ENCODE results near the gene SPPL3.
"Not testable (repeated sequence)": the region's sequence is repeated elsewhere in the genome, so short reads cannot be mapped to it uniquely, and the experiment has no call there.

Gene SPPL3, protein sequence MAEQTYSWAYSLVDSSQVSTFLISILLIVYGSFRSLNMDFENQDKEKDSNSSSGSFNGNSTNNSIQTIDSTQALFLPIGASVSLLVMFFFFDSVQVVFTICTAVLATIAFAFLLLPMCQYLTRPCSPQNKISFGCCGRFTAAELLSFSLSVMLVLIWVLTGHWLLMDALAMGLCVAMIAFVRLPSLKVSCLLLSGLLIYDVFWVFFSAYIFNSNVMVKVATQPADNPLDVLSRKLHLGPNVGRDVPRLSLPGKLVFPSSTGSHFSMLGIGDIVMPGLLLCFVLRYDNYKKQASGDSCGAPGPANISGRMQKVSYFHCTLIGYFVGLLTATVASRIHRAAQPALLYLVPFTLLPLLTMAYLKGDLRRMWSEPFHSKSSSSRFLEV

DNA sequence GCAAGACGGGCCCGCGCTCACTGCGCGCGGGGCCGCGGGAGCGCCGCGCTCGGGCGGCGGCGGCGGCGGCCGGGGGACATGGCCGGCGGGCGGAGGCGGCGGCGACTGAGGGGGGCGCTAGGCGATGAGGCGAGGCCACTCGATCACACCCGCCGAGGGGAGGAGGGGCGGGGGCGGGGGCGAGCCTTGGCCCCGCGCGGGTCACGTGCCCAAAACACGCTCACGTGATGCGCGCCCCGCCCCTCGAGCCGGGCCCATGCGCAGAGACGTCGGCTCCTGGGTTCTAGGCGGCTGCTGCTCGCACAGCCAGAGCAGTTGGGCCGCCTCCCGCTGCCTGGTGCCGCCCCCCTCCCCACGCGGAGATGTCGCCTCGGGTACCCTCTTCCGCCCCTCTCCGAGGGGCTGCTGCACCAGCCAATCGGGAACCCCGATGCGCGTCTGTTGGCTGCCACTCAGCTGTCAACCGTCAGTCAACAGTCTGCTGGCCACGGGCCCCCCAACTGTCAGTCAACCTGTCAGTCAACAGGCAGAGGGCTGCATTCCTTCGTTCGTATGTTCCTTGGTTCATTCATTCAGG is at the start of gene SPPL3:
TSS of gene SPPL3 (minus strand) at position 162 of the 577 bp plus-strand sequence. CDS start 491 bp downstream, outside the sequence.
- peak; percentile 95 for DNase-seq

DNA sequence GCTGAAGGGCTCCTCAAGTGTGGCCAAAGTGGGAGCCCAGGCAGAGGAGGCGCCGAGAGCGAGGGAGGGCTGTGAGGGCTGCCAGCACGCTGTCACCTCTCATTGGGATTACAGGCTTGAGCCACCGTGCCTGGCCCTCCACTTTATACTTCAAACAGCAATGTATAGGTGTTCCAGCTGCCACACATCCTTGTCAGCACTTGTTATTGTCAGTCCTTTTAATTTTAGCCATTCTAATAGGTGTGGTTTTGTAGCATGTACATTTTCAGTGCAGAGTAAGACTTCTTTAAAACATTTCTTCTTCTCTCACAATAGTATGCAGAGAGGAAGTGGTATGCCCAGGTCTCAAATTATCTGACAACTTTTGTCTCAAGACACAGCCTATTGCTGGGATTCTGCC is 46.6 kb upstream of the SPPL3 start:
- DNase-seq = no peak

DNA sequence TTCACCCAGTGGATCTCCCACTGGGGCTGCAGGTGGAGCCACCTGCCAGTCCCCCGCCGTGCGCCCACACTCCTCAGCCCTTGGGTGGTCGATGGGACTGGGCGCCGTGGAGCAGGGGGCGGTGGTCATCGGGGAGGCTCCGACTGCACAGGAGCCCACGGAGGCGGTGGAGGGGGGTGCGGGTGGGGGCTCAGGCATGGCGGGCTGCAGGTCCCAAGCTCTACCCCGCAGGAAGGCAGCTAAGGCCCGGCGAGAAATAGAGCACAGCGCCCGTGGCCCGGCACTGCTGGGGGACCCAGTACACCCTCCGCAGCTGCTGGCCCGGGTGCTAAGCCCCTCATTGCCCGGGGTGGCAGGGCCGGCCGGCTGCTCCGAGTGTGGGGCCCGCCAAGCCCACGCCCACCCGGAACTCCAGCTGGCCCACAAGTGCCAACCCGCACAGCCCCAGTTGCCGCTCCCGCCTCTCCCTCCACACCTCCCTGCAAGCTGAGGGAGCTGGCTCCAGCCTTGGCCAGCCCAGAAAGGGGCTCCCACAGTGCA is 46.2 kb upstream of the SPPL3 start:
- not testable (repeated sequence) for DNase-seq

DNA sequence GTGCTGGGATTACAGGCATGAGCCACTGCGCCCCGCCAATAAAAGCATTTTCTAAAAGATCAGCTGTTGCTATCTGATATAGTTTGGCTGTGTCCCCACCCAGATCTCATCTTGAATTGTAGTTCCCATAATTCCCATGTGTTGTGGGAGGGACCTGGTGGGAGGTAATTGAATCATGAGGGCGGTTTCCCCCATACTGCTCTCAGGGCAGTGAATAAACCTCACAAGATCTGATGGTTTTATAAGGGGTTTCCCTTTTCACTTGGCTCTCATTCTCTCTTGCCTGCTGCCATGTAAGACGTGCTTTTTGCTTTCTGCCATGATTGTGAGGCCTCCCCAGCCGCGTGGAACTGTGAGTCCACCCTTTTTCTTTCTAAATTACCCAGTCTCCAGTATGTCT is 41.4 kb upstream of the SPPL3 start:
- not testable (repeated sequence) for DNase-seq

DNA sequence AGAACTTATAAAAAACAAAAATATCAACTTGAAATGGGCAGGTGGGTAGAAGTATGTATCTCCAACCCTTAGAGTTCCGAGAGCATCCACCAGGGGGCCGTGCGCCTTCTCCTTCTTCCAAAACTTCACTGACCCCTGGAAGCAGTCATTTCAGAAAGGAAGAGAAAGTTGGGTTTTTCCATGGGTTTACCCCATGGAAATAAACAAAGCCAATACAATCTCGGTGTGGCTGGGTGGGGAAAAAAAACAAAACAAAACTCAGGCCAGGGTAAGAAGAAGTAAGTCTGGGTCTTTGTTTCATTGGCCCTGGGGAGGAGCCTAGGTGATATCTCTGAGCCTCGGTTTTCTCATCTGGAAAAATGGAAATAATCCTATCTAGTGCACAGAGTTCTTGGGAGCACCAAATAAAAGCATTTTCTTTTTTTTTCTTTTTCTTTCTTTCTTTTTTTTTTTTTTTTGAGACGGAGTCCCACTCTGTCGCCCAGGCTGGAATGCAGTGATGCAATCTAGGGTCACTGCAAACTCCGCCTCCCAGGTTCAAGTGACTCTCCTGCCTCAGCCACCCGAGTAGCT is 40.6 kb upstream of the SPPL3 start:
- peak; percentile 82 for DNase-seq

DNA sequence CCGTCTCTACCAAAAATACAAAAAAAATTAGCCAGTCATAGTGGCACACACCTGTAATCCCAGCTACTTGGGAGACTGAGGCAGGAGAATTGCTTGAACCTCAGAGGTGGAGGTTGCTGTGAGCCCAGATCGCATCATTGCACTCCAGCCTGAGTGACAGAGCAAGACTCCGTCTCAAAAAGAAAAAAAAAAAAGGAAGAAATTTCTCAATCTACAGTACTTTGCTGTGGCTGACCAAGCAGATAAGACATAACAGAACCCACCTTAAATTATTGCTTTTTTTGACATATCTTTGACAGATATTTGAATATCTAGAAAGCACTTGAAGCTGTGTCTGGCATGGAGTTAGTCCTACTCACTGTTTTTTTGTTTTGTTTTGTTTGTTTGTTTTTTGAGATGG is 39.3 kb upstream of the SPPL3 start:
- peak; percentile 55 for DNase-seq

DNA sequence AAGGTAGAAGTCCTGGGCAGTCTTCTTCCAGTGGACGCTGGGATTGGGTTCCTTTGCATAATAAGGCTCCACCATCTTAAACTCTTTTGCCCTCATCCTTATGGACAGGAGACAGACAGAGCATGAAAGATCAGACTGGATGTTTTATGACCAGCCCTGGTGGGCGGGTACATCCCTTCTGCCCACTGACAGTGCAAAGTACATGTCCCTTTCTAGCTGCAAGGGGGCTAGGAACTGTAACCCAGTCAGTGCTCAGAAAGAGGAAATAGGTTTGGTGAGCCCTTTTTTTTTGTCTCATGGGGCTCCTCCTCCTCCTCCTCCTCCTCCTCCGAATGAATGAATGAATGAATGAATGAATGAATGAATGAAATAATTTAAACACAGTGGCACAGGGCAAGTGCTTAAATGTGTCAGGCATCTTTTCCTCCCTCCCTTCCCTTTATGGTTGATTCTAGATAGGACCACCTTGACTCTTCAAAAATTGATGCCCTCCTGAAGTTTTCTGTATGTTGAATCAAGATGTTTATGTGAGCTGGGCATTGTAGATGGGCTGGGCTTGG is 37.8 kb upstream of the SPPL3 start:
- DNase-seq = no peak

DNA sequence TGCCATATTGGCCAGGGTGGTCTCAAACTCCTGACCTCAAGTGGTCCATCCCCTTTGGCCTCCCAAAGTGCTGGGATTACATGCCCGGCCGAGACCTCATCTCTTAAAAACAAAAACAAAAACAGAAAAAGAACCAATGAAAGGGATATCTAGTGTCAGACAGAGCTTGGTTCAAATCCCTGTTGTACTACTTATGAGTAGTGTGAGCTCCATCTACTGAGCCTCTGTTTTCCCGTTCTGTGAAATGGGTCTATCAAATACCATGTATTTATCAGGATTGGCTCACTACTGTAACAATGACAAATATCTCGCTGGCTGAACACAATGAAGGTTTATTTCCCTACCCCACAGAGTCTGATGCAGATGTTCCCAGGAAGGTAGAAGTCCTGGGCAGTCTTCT is 37.3 kb upstream of the SPPL3 start:
- DNase-seq = no peak

DNA sequence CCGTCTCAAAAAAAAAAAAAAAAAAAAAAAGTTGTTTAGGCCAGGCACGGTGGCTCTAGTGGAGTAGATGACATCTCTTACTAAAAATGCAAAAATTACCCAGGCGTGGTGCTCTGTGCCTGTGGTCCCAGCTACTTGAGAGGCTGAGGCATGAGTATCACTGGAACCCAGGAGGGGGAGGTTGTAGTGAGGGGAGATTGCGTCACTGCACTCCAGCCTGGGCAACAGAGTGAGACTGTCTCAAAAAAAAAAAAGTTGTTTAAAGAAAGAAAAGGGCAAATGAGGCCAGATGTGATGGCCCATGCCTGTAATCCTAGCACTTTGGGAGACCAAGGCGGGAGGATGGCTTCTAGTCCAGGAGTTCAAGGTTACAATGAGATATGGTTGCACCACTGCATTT is 36.6 kb upstream of the SPPL3 start:
- DNase-seq = no peak

DNA sequence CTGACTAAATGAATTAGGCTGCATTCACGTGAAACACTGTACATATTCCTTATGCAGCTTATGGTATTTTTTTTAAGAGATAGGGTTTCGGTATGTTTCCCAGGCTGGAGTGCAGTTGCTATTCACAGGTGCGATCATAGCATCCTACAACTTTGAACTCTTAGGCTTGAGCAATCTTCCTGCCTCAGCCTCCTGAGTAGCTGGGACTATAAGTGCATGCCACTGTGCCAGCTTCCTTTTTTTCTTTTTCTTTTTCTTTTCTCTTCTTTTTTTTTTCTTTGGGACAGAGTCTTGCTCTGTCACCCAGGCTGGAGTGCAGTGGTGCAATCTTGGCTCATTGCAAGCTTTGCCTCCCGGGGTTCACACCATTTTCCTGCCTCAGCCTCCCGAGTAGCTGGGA is 35.8 kb upstream of the SPPL3 start:
- DNase-seq = no peak

DNA sequence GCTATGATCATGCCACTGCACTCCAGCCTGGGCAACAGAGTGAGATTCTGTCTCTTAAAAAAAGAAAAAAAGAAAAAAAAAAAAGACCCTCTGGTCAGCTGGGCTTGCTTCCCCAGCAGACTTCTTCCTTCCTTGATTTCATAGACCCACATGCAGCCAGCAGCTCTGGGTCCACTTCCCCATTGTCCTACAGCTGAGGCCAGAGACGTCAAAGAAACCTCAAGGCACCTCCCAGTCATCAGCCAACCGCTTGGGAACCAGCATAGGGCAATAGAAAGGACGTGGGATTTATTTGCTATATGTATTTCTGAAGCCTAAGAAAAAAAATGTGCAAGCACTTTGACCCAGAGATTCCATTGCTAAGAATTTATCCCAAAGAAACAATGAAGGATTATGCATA is 35.4 kb upstream of the SPPL3 start:
- DNase-seq = peak; percentile 57

DNA sequence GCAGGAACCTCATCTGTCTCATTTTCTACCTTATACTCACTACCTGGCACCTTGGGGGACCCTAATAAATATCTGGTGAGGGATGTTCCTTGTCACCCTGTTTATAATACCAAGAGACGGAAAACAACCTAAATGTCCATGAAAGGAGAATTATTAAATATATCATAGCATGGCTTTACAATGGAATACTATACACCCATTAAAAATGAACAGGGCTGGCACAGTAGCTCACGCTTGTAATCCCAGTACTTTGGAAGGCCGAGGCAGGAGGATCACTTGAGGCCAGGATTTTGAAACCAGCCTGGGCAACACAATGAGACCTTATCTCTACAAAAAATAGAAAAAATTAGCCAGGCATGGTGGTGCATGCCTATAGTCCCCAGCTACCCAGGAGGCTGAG is 34.3 kb upstream of the SPPL3 start:
- DNase-seq = no peak

DNA sequence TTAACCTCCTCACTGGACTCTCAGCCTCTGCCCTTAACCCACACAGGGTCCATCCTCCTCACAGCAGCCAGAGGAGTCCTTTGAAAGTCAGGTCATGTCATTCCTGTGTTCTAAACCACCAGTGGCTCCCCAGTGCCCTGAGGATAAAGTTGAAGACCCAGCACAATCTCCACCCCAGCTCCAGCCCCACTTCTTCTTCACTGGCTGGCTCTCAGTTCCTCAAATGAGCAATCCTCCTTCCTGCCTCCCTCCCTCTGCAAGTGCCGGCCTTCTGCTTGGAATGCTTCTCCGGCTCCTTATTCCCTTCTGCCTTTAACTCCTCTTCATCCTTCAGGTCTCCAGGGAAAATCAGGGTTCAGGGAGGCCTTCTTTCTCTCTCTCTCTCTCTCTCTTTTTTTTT is 32.0 kb upstream of the SPPL3 start:
- no peak for DNase-seq

DNA sequence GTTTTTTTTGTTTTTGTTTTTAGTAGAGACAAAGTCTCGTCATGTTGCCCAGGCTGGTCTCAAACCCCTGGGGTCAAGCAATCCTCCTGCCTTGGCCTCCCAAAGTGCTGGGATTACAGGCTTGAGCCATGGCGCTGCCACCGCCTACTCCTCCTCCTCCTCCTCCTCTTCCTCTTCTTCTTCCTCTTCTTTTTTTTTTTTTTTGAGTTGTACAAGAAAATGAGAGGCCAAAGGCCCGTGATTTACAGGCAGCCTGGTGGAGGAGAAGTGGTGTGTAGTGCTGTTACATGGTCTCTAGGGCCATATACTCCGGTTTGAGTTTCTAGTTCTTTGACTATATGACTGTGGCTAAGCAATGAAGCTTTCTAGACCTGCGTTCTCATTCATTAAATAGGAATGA is 29.6 kb upstream of the SPPL3 start:
- no peak for DNase-seq

DNA sequence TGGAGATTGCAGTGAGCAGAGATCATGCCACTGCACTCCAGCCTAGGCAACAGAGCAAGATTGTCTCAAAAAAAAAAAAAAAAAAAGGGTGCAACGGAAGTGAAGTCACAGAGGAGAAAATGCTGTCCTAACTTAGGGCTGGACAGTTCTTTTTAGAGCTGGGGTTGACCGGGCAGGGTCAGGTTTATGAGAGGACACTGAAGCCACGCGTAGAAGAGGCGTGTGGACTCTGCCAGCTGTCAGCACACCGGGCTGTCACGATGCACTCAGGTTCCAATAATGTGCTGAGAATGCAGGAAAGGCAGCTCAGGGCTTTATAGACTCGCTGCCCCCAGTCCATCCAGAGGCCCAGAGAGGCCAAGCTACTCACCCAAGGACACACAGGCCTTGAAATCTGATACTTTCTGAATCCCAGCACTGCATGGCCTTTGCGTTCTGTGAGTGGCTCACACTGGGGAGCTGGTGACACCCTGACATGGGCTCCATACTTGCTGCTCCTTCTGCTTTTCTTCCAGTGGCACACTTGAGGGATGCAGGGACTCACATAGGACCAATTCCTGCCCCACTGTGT is 28.9 kb upstream of the SPPL3 start:
- no peak for DNase-seq

DNA sequence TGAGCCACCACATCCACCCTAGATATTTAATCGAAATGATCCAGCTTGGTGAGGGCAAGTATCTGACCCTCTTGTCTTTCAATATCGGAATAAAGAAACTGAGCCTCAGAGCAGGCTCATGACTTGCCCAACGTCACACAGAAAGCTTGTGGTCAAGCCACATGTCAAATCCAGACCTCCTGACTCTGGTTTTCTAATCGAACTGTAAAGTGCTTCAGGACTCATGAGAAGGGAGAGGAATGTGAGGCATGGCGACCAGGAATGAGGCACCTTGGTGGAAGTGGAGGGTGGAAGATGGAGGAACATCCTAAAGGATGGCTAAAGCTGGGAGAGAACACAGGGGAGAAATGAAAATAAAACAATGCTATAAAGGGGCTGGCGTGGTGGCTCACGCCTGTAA is 27.9 kb upstream of the SPPL3 start:
- DNase-seq = no peak

DNA sequence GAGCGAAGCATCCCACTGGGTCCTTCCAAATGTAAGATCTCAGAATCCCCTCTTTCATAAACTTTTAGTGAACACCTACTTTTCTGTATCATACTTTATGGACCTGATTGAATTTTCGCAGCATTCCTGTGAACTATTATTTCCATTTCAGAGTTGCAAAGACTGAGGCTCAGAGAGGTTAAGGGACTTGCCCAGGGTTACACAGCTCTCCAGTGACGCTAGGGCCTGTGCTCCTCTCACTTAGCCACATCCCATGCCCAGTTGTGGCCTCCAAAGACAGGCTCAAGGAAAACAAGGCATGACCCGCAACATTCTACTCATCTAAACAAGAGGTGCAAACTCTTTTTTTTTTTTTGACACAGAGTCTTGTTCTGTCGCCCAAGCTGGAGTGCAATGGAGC is 25.9 kb upstream of the SPPL3 start:
- no peak for DNase-seq

DNA sequence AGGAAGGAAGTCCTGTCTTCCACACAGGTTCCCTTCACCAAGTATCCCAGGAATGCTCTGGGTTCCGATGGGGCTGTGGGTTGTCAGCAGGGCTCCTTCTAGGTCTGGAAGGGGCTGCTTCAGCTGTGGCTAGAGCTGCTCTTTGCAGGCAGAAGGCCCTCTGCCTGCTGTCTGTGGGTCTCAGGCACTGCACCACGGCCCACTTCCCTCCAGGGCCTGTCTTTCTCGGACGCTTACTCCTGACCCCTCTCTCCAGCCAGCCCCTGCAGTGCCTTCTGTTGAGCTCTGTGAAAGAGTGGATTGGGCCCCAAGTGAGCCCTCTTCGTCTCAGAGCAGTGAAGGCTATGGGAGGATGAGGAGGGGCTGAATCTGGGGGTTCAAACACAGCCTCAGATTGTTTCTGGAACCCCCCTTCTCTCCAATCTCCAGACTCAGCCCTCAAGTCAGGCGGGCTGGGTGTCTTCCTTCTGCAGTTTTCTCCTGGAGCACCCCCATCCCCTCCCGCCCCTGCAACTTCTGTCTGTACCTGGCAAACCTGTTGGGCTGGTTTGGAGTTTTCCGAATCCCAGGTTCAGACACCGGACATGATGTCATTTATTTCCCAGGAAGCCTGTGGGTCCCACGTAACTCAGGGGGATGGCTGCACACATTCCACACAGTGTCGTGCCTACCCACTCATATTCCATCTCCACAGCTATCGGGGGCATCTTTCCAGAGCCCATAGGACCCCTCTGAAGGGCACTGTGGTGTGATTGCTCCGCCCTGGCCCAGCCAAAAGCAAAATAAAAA is 24.9 kb upstream of the SPPL3 start:
- DNase-seq = no peak

DNA sequence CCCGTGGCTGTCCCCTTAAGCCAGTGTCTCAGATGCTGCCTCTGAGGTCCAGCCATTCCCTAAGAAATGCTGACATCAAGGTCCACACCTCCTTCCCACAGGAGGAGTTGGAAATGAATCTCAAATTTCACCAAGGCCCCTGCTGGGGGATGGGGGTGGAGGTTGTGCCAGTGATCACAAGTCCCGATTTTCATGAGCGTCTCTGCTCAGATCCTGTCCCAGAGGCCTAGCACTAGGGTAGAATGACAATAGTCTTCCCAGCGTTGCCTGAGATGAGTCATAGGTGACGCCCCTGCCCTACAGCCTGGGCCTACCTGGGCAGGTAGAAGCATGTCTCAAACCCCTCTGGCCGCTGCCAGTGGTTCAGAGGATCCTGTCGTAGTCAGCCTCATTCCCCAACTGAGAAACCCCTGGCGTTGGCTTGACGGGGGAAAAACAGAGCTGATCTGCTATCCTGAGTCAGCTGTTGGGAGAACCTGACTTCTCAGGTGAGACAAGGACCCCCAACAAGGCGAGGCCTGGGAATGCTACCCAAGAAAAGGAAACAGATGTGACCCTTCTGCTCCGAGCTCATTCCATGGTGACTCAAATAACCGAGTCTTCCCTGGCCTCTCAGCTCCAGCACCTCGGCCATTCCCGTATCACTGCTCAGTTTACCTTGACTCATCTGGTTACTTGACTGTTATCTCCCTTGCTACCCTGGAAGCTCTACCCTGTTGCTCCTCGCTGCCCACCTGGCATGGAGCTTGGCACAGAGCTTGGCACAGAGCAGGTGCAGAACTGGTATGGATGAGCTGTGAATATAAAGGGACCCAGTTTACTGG is 21.8 kb upstream of the SPPL3 start:
- no peak for DNase-seq

DNA sequence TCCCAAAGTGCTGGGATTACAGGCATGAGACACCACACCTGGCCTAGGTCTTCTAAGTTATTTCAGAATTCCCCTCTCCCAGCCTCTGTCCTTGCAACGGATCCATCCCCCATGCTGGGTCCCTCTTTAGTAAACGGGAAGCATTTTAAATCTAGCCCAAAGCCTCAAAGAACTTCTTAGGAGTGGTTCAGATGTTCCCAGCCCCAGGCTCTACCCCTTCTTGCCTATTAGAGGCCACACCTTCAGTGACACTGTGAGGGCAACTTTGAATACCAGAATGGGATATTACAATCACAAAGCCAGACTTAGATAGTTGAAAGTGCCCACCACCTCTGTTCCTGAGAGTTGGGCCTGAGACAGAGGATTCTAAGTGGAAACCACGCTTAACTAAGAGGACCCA is 18.1 kb upstream of the SPPL3 start:
- peak; percentile 59 for DNase-seq

DNA sequence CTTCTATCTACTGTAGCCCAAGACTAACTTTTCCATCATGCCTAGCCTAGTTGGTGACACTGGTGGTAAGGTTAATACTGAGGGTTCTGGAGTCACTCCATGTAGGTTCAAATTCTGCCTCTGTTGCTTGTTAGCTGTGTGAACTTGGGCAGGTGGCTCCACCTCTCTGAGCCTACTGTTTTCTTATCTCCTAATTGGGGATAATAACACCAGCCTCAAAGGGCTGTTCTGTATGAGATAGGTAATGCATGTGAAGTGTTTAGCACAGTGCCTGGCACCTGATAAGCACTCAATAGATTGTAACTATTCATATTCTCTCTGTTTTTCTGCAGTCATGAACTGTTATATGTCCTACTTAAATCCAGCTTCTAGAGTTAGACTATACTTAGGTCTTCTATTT is 17.5 kb upstream of the SPPL3 start:
- DNase-seq = peak; percentile 88

DNA sequence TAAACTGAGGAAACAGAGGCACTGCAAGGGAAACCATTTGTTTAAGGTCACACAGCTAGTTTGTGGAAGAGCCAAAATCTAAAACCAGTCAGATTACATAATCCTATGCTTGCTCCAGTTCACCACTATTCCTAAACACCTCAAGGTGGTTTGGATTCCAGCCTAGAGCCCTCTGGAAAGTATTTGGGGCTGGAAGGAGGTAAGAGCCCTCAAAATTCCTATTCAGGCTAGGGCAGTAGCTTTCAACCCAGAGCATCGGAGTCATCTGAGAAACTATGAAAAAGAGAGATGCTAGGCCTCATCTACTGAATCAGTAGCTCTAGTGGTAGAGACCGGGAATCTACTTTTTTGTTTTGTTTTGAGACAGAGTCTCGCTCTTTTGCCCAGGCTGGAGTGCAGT is 16.0 kb upstream of the SPPL3 start:
- DNase-seq = no peak

All from hematopoietic multipotent progenitor cell treated with erythropoietin and hydrocortisone succinate and interleukin-3 and kit ligand, for 6 days (in vitro differentiated cells).